Pancreas (tissue), 10 donors: Measurements from ENCODE around the gene COL16A1. TPM values are rescaled to one million over a fixed set of nuclear protein-coding genes. Genes with fewer than 3 reads are reported as not detected.

ENCODE experiments used
- ATAC-seq, 4 donors: fragments of 200-7000 bp; cut with Tn5 transposase; one replicate each; pipeline versions ENCODE4 v1.8.0 to v1.9.1; 2020; ENCODE audit warnings: mild to moderate bottlenecking in 4 of 4, moderate library complexity in 4 of 4
- DNase-seq, 6 donors: peaks; one replicate each; pipeline ENCODE4 v3.0.0-alpha.2; 2020
- FAIRE-seq: peaks from 2 replicates; lab custom pipeline; 2012; peaks lifted over from hg19 to GRCh38; lab: Jason Lieb, UNC
- H3K27ac ChIP-seq, 4 donors: fragments of 200-600 bp; sonication (generic); 1 replicate in 3 of 4; 2 replicates in 1 of 4; pipeline versions ENCODE4 v1.5.0 to v1.8.0; 2020
- H3K27me3 ChIP-seq, 4 donors: fragments of 200-600 bp; one replicate each; pipeline ENCODE4 v1.8.0; 2021
- H3K36me3 ChIP-seq, 3 donors: fragments of 200-600 bp; sonication (generic) in 1 of 3; one replicate each; pipeline versions ENCODE4 v1.5.0 to v1.8.0; 2020 to 2021
- H3K4me1 ChIP-seq, 3 donors: fragments of 200-600 bp; one replicate each; pipeline ENCODE4 v1.8.0; 2021
- H3K4me3 ChIP-seq, 4 donors: fragments of 200-600 bp; sonication (generic) in 2 of 4; one replicate each; pipeline versions ENCODE4 v1.5.0 to v1.8.0; 2020 to 2021
- H3K9me3 ChIP-seq, 4 donors: fragments of 200-600 bp; one replicate each; pipeline ENCODE4 v1.8.0; 2021
- WGBS, 2 donors: extraction: QIAGEN DNeasy Blood & Tissue Kit; methylation state at CpG; one replicate each; pipeline ENCODE4 v1.1.7; 2013; 5-methylcytosine and 5-hydroxymethylcytosine counted together
- intact Hi-C, 3 donors: fragments of 100-400 bp; cut with DNase I; formaldehyde crosslinking; loops; one replicate each; pipeline versions ENCODE4 v1.11.1 to v1.14.2; 2022
- polyA plus RNA-seq, 2 donors: library from polyadenylated mRNA; stranded (reverse); fragments of 200-250 nt; gene quantifications; one replicate each; pipeline ENCODE4 v1.2.3, GENCODE V29; 2013
- total RNA-seq, 6 donors: library from RNA; stranded (reverse); fragmentation: NEBNext Ultra II Directional in 4 of 6; extraction: Animal tissue kit (Norgen Biotek cat#: 25700) in 4 of 6; gene quantifications; one replicate each; pipeline versions ENCODE4 v1.2.1 to v1.2.4, GENCODE V29; 2021 to 2023
- TF ChIP-seq, protein P1 (sequence below), 4 donors: fragments of 200-600 bp; sonication (generic) in 3 of 4; IDR thresholded peaks; one replicate each; pipeline versions ENCODE4 v1.5.0 to v1.8.0; 2021; ENCODE audit warnings: antibody characterized with exemption in 4 of 4
- donor health status: healthy with polysubstance abuse.
- donor health status: DM: no; HTN: no; CAD: no; lungs with moderate emphysema.
- donor health status: DM: no; HTN: no; CAD: no.
- donor health status: control.
- donor health status: control.
- donor health status: Bipolar disorder and iron deficiency.
- donor health status: DM: yes; HTN: yes; CAD: no.
- donor health status: DM: no; HTN: no; CAD: no.
- donor health status: DM: no; HTN: no; CAD: no.
- donor health status: DM: yes; HTN: yes; CAD: no.

Gene COL16A1
- total and polyA plus RNA-seq, 8 donors = 3.3 to 26.7 (median 11.2) TPM

DNA sequence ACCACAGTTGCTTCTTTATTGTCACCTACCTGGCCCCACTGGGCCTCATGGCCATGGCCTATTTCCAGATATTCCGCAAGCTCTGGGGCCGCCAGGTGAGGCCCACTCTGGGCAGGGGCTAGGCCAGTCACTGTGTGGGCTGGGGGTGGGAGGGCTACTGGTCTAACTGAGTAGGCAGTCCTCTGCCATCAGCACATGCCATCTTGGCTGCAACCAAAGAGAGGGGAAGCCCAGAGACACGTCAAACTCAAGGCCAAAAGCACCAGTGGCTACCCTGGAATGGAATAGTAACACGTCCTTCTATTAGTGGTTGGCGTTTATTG is 82.4 kb downstream of the COL16A1 start:
- peak in 1 of 6 donors; percentile 50 for DNase-seq
- no peak overlapping the region for H3K27ac ChIP-seq

DNA sequence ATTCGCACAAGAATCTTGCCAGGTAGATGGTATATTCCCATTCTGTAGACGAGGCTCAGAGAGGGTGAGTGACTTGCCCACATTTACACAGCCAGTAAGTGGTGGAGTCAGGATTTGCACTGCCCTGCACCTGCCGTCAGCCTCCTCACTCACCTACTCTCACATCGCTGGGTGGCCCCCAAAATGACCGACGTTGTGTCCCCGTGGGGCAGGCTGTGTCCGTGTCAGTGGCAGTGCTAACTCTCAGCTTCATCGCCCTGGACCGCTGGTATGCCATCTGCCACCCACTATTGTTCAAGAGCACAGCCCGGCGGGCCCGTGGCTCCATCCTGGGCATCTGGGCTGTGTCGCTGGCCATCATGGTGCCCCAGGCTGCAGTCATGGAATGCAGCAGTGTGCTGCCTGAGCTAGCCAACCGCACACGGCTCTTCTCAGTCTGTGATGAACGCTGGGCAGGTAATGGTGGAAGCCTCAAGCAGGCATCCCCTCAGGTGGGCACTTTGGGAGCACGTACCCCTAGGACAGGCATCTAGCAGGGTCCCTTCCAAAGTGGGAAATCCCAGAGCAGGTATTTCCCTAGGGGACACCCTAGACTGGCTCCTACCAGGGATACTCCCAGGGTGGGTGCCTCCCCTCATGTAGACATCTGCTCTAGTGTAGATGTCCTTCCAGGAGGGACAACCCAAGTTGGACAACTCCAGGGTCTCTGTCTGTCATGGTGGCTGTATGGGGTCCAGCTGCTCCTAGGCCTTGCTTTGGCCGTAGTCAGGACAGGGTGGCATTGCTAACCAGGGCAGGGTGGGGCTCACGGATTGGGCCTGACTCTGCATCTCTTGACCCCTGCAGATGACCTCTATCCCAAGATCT is 83.0 kb downstream of the COL16A1 start:
- Histone ChIP-seq H3K36me3 (no peaks in the 10 kb centered on the region), H3K4me1 (peaks cover 0 to 3% (median 0%) of the 10 kb centered on the region in 3 donors), H3K4me3 (no peak overlapping the region), H3K27ac (no peak overlapping the region), H3K27me3 (no peaks in the 10 kb centered on the region), H3K9me3 (no peaks in the 10 kb centered on the region)
- FAIRE-seq = no peak
- TF ChIP-seq, protein P1, sequence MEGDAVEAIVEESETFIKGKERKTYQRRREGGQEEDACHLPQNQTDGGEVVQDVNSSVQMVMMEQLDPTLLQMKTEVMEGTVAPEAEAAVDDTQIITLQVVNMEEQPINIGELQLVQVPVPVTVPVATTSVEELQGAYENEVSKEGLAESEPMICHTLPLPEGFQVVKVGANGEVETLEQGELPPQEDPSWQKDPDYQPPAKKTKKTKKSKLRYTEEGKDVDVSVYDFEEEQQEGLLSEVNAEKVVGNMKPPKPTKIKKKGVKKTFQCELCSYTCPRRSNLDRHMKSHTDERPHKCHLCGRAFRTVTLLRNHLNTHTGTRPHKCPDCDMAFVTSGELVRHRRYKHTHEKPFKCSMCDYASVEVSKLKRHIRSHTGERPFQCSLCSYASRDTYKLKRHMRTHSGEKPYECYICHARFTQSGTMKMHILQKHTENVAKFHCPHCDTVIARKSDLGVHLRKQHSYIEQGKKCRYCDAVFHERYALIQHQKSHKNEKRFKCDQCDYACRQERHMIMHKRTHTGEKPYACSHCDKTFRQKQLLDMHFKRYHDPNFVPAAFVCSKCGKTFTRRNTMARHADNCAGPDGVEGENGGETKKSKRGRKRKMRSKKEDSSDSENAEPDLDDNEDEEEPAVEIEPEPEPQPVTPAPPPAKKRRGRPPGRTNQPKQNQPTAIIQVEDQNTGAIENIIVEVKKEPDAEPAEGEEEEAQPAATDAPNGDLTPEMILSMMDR (IDR thresholded peaks at IDR 0.05) = no peak
- intact Hi-C loops = no loop called here
- 86 to 90% methylated on average over 20 of the region's 20 CpGs for WGBS, 2 donors
- no peak for ATAC-seq
- peak in 1 of 6 donors; percentile 46 for DNase-seq

More for the DNA sequence above, 82.4 kb downstream of the COL16A1 start:
- Histone ChIP-seq H3K9me3 (no peaks in the 10 kb centered on the region), H3K4me3 (no peak overlapping the region), H3K36me3 (no peaks in the 10 kb centered on the region), H3K4me1 (peaks cover 0 to 3% (median 0%) of the 10 kb centered on the region in 3 donors), H3K27me3 (no peaks in the 10 kb centered on the region)
- no peak for ATAC-seq
- WGBS, 2 donors = 78 to 91% methylated on average over 5 of the region's 5 CpGs
- intact Hi-C loops = no loop called here
- TF ChIP-seq, protein P1 (IDR thresholded peaks at IDR 0.05) = no peak
- no peak for FAIRE-seq

DNA sequence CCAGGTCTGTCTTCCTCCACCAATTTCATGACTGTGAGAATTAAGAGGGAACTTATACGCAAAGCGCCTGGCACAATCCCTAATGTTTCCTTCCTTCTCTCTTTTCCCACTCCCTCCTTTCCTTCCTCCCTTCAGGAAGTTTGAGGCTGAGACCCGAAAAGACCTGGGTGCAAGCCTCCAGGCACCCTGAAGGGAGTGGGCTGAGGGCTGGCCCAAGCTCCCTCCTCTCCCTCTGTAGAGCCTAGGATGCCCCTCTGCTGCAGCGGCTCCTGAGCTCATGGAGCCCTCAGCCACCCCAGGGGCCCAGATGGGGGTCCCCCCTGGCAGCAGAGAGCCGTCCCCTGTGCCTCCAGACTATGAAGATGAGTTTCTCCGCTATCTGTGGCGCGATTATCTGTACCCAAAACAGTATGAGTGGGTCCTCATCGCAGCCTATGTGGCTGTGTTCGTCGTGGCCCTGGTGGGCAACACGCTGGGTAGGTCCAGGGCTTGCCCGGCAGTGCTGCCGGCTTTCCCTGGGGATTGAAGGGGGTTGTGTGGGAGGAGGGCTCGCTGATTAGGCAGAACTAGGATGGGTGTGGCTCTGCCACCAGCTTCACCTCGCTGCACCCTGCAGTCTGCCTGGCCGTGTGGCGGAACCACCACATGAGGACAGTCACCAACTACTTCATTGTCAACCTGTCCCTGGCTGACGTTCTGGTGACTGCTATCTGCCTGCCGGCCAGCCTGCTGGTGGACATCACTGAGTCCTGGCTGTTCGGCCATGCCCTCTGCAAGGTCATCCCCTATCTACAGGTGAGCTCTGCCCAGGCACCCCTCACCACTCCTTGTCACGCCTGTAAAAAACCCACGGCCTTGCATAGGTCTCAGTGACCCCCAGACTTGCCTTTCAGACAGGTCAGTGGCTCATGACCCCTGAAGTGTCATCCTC is 84.6 kb downstream of the COL16A1 start:
- intact Hi-C loops = no loop called here
- H3K4me1 ChIP-seq = peaks cover 0 to 3% (median 0%) of the 10 kb centered on the region in 3 donors
- ATAC-seq = no peak
- H3K36me3 ChIP-seq = no peaks in the 10 kb centered on the region
- no peak for FAIRE-seq
- H3K27me3 ChIP-seq = no peaks in the 10 kb centered on the region
- 58 to 63% methylated on average over 23 of the region's 23 CpGs for WGBS, 2 donors
- TF ChIP-seq, protein P1 (IDR thresholded peaks at IDR 0.05) = no peak
- H3K9me3 ChIP-seq = no peaks in the 10 kb centered on the region
- H3K4me3 ChIP-seq = no peak overlapping the region
- DNase-seq = no peak
- no peak overlapping the region for H3K27ac ChIP-seq

DNA sequence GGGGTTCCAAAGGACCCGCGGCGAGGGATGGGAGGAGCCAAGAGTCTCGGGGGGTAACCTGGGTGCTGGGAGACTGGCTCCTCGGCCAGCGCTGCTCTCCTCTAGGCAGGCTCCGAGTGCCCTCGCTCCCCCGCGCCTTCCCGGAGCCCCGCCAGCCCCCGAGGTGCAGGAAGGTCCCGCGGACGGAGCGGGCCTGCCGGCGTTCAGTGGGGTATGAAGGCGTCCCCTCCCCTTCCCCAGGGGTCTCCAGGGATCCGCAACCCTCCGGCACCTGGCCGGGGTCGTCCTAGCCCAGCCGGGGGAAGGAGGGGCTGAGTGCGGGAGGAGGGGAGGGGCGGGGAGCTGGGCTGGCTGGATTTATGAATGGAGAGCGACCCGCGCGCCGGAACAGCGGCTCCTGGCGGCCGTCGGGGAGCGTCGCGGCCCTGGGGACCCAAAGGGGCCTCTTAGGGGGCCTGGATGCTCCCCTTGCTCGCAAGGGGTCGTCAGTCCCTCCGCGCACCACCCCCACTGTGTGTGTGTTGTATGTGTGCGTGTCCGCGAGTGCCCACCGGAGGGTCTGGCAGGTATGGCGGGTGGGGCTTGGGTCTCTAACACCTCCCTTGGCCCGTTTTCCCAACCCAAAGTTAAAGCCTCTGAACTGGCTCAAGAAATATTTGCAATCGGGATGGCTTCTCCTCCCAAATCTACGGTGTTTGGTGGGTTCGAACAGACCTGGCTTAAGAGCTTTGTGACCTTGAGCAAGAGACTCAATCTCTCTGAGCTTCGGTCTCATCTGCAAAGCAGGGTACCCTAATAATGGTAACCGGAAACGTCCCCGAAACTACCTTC is 85.7 kb downstream of the COL16A1 start:
- Histone ChIP-seq H3K4me1 (peaks cover 0 to 3% (median 0%) of the 10 kb centered on the region in 3 donors), H3K4me3 (peak overlapping the region; percentile 13 to 64 (median 26)), H3K9me3 (no peaks in the 10 kb centered on the region), H3K27ac (no peak overlapping the region), H3K36me3 (no peaks in the 10 kb centered on the region), H3K27me3 (no peaks in the 10 kb centered on the region)
- DNase-seq (peak in 4 of 6 donors; percentile 40 to 80 (median 62)), ATAC-seq (peak; percentile 74 to 88 (median 82)), FAIRE-seq (no peak)
- intact Hi-C loops = no loop called here
- WGBS, 2 donors = 9 to 15% methylated on average over 32 to 56 of the region's 56 CpGs
- TF ChIP-seq, protein P1 (IDR thresholded peaks at IDR 0.05) = peak; percentile 63 to 80 (median 75)
